Erythroblast (primary cell): Measurements from ENCODE around the gene APOM.

Experiments
- GATA1 ChIP-seq: IDR thresholded peaks from 2 replicates; pipeline ENCODE4 v1.6.1; 2011; ENCODE audit warnings: low read depth, mild to moderate bottlenecking, control low read depth, low read length, moderate library complexity
- POLR2A ChIP-seq: IDR thresholded peaks from 2 replicates; pipeline ENCODE4 v1.6.1; 2011; ENCODE audit warnings: mild to moderate bottlenecking, low read length

DNA sequence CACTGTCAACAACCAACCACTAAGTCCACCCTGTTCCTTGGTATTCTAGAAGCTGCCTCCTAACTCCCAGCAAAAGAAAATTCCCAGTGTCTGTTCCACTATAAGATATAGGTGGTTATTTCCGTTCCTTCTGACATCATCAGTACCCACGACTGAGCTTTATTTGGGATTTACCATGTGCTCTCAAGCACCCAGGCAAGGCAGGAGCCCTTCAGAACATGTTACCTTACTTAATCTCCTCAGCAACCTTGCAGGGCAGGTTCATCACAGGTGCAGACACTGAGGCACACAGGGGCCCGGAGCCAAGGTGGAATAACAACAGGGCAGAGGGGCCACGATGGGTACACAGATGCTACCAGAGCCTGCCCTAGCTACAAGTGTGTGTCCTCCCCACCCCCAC lies 36.7 kb downstream of the APOM start:
- TF ChIP-seq POLR2A (no peak), GATA1 (no peak)
